Tibial artery (tissue), 4 donors: ENCODE data around the gene MUC5B.

ENCODE experiments used
- DNase-seq, 2 donors: peaks; one replicate each; pipeline ENCODE4 v3.0.0-alpha.2; 2019
- H3K27ac ChIP-seq, 2 donors: fragments of 200-600 bp; sonication (generic) in 1 of 2; 1 replicate in 1 of 2; 2 replicates in 1 of 2; pipeline ENCODE4 v1.5.1; 2018 to 2019; ENCODE audit warnings: mild to moderate bottlenecking in 1 of 2
- H3K27me3 ChIP-seq, 2 donors: fragments of 200-600 bp; sonication (generic) in 1 of 2; one replicate each; pipeline versions ENCODE4 v1.5.1 to v1.6.0; 2016 to 2019
- H3K36me3 ChIP-seq, 3 donors: fragments of 200-600 bp; sonication (generic) in 2 of 3; one replicate each; pipeline ENCODE4 v1.5.1; 2016 to 2019; ENCODE audit warnings: mild to moderate bottlenecking in 2 of 3
- H3K4me1 ChIP-seq, 4 donors: fragments of 200-600 bp; sonication (generic) in 2 of 4; 1 replicate in 3 of 4; 2 replicates in 1 of 4; pipeline ENCODE4 v1.5.1; 2016 to 2019
- H3K4me3 ChIP-seq, 2 donors: fragments of 200-600 bp; sonication (generic) in 1 of 2; 1 replicate in 1 of 2; 2 replicates in 1 of 2; pipeline ENCODE4 v1.5.1; 2018 to 2019; ENCODE audit warnings: mild to moderate bottlenecking in 2 of 2
- H3K9me3 ChIP-seq, 3 donors: fragments of 200-600 bp; sonication (generic) in 1 of 3; one replicate each; pipeline ENCODE4 v1.5.1; 2016 to 2019
- intact Hi-C: fragments of 100-400 bp; cut with DNase I; formaldehyde crosslinking; loops from one replicate; pipeline ENCODE4 v1.15.0; 2023; ENCODE audit warnings: low total_unique reads
- TF ChIP-seq, protein P1 (sequence below), 2 experiments: fragments of 200-600 bp in 1 of 2; fragments of 450-650 bp in 1 of 2; IDR thresholded peaks; one replicate each; pipeline ENCODE4 v1.5.1; 2017 to 2019; ENCODE audit warnings: antibody characterized with exemption in 2 of 2, mild to moderate bottlenecking in 1 of 2, moderate library complexity in 1 of 2

Gene MUC5B

DNA sequence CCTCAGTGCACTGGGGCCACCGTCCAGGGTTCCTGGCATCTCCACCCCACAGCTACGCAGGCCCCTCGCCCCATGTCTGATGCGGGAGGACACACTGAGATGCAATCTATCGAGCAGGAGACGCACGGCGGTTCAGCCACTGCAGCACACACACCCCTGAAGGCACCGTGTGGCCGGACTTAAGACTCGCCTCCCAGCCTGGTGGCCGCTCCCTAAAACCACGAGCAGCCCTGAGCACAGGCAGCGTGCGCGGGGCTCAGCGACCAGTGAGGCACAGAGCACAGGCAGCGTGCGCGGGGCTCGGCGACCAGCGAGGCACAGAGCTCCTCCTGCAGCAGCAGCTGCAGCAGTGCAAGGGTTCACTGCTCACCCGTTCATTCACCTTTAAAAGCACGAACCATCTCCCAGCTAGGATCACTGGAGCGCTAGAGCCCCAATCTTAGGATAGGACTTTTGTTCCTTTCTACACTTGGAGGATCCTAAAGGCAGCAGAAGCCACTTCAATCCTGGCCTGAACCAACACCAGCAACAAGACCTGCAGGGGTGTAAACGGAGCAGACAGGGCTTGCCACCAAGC is 55.2 kb downstream of the MUC5B start:
- intact Hi-C loops, result loop anchor here (10.0 kb wide), 1 partner anchor 247 kb away; no protein-coding TSS in a partner anchor
- Histone ChIP-seq H3K4me1 (no peaks in the 10 kb centered on the region), H3K27ac (no peak overlapping the region), H3K4me3 (no peak overlapping the region), H3K9me3 (no peaks in the 10 kb centered on the region), H3K36me3 (peaks cover 47 to 88% (median 83%) of the 10 kb centered on the region in 3 donors), H3K27me3 (no peaks in the 10 kb centered on the region)
- no peak for DNase-seq
- TF ChIP-seq, protein P1, sequence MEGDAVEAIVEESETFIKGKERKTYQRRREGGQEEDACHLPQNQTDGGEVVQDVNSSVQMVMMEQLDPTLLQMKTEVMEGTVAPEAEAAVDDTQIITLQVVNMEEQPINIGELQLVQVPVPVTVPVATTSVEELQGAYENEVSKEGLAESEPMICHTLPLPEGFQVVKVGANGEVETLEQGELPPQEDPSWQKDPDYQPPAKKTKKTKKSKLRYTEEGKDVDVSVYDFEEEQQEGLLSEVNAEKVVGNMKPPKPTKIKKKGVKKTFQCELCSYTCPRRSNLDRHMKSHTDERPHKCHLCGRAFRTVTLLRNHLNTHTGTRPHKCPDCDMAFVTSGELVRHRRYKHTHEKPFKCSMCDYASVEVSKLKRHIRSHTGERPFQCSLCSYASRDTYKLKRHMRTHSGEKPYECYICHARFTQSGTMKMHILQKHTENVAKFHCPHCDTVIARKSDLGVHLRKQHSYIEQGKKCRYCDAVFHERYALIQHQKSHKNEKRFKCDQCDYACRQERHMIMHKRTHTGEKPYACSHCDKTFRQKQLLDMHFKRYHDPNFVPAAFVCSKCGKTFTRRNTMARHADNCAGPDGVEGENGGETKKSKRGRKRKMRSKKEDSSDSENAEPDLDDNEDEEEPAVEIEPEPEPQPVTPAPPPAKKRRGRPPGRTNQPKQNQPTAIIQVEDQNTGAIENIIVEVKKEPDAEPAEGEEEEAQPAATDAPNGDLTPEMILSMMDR (IDR thresholded peaks at IDR 0.05), result no peak

DNA sequence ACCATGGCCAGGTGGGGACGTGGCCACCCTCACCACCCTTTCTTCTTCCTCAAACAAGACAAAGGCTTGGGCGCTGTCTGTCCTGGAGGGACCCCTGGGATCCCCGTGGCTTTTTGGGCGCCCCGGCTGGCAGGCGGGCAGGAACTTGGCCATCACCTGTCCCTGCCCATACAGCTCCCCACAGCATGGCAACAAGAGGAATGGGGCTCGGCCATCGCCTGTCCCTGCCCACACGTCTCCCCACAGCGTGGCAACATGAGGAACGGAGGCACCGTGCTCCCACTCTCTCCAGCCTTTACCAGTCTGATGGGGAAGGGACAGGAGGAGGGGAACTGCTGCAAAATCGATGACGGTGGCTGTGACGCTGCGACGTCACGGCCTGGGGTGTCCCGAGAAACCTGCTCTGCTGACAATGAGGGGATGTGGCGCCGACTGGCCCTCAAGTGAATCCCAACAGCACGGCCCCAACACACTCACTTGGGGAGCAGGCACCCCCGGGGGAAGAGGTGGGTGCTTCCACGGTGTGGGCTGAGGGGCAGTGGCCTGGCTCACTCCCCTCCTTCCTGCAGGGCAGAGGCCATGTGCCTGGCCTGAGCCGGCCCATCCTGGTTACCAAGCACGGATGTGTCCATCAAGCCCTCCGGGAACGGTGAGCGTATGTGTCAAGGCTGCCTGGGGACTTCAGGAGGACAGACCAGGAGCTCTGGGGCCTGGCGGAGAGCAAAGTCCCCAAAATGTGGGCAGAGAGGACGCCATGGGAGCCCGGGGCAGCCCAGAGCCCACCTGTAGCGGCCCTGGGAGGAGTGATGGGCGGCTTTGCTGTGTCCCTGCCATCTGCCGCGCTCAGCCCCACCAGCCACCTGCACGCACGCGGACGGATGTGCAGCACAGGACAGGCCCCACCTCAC is 56.2 kb downstream of the MUC5B start:
- intact Hi-C loops, result loop anchor here (10.0 kb wide), 1 partner anchor 246 kb away; no protein-coding TSS in a partner anchor
- TF ChIP-seq, protein P1 (IDR thresholded peaks at IDR 0.05), result no peak
- DNase-seq, result no peak
- Histone ChIP-seq H3K27me3 (no peaks in the 10 kb centered on the region), H3K4me1 (no peaks in the 10 kb centered on the region), H3K4me3 (no peak overlapping the region), H3K9me3 (no peaks in the 10 kb centered on the region), H3K27ac (no peak overlapping the region), H3K36me3 (peaks cover 47 to 91% (median 88%) of the 10 kb centered on the region in 3 donors)

DNA sequence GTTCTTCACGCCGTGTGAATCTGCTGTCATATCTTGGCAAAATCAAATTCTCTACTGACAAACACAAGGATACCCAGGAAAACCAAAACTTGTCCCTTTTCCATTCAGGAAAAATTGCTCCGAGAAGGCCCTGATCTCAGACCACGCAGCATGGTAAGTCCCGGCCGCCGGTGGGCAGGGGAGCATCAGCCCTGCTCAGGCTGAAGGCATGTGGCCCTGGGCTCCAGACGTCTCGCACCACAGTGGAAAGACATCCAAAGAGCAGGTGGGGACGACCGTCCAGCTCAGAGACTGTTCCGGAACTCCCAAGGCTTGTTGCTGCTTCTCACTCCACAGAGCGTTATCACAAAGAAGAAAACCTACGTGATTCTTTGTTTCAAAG is 56.8 kb downstream of the MUC5B start:
- TF ChIP-seq, protein P1 (IDR thresholded peaks at IDR 0.05), result no peak
- H3K27ac ChIP-seq, result no peak overlapping the region
- intact Hi-C loops, result loop anchor here (10.0 kb wide), 1 partner anchor 245 kb away; no protein-coding TSS in a partner anchor
- H3K36me3 ChIP-seq, result peaks cover 47 to 94% (median 89%) of the 10 kb centered on the region in 3 donors
- no peak overlapping the region for H3K4me3 ChIP-seq
- no peaks in the 10 kb centered on the region for H3K4me1 ChIP-seq
- H3K27me3 ChIP-seq, result no peaks in the 10 kb centered on the region
- no peaks in the 10 kb centered on the region for H3K9me3 ChIP-seq
- DNase-seq, result no peak

DNA sequence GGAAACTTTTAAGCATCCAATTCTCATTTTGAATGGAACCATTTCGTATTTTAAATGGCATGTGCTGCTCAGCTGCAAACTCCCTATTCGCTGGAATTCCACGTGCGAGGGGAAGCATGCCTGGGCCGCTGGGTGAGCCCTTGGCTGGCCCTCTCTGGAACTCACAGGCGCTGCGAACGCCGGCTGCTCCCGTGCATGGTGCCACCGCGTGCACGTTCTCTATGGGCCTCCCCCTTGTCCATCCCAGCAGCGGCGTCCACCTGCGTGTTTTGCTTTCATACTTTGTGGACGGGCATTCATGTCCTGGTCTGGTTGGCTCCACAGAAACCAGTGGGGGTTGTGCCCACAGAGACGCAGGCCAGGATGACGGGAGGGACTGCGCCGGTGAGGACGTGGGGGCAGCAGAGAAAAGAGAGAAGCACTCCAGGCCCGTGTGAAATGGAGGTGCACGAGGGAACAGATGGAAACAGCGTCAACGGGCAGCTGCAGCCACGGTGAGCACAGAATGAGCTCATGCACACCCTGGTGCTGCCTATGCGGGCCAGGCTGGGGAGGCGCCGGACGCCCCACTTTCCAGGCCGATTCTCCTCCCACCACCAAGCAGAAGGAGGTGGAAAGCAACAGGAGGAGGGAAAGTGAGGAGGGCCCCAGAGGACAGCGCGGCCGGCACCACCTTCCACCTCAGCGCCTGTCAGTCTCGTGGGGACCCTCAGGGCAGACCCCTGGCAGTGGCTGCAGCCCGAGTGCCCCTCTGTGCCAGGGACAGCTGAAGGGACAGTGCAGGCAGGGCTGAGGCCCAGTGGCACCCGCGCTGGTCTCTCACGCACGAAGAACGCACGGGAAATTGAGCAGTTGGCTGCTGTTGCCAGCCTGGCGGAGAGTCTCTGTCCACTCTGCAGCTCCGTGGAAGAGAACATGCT is 57.5 kb downstream of the MUC5B start:
- Histone ChIP-seq H3K9me3 (no peaks in the 10 kb centered on the region), H3K27ac (no peak overlapping the region), H3K27me3 (no peaks in the 10 kb centered on the region), H3K4me3 (no peak overlapping the region), H3K4me1 (no peaks in the 10 kb centered on the region), H3K36me3 (peaks cover 49 to 94% (median 90%) of the 10 kb centered on the region in 3 donors)
- DNase-seq, result no peak
- intact Hi-C loops, result no loop called here
- TF ChIP-seq, protein P1 (IDR thresholded peaks at IDR 0.05), result no peak

DNA sequence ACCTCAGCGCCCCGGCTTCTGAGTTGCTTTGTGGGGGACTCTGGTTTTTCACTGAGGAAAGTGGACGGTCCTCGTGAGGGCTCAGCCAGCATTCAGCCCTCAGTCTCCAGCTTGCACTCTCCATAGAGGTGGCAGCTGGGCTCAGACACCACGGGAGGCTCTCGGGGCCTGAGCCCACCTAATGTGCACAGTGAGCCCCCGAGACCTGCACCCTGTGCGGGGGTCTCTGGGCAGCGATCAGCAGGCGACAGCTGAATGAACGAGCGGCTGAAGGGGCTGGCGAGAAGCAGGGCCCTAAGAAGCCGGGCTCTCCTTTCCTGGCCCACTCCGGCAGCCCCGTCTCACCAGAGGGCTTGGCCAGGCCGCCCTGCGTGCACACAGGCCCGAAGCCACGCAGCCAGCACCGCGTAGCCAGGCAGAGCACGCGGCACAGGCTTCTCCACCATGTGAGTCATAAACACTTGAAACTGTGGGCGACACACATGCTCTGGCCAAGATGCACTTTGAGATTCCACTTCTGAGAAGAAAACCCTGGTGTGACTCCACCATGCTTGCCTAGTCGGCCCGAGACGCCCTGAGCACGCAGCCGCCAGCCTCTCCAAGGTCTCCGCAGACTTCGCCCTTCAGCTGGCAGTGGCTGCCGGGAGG is 58.6 kb downstream of the MUC5B start:
- Histone ChIP-seq H3K4me3 (no peak overlapping the region), H3K27me3 (no peaks in the 10 kb centered on the region), H3K27ac (no peak overlapping the region), H3K4me1 (no peaks in the 10 kb centered on the region), H3K9me3 (no peaks in the 10 kb centered on the region), H3K36me3 (peaks cover 49 to 94% (median 90%) of the 10 kb centered on the region in 3 donors)
- TF ChIP-seq, protein P1 (IDR thresholded peaks at IDR 0.05), result no peak
- DNase-seq, result no peak
- intact Hi-C loops, result no loop called here
